HepG2 (cell line): ENCODE data around the gene CTRL. TPM values are rescaled to one million over a fixed set of nuclear protein-coding genes. Genes with fewer than 3 reads are reported as not detected.

Experiments used
- ATAC-seq: fragments of 200-7000 bp; cut with Tn5 transposase; 3 replicates; pipeline ENCODE4 v1.9.1; 2020; ENCODE audit warnings: mild to moderate bottlenecking, moderate library complexity
- BruUV-seq: library from RNA; stranded (reverse); fragments of 400-500 nt; replicated peaks from 2 replicates; lab custom pipeline; 2021; lab: Mats Ljungman, UMichigan
- CTCF ChIA-PET: fragments of 300-600 bp; formaldehyde crosslinking; extraction: SDS; loops from one replicate; lab custom pipeline; 2021; ENCODE audit warnings: low total read pairs, inconsistent platforms, low intra/inter-chr PET ratio; lab: Yijun Ruan, JAX
- POLR2A ChIA-PET: fragments of 350-600 bp; sonication (Branson Sonifier 250); formaldehyde crosslinking; loops from one replicate; lab custom pipeline; 2020; ENCODE audit warnings: antibody characterized with exemption, inconsistent platforms; lab: Yijun Ruan, JAX
- DNase-seq: peaks from one replicate; pipeline ENCODE4 v3.0.0-alpha.2; 2015; ENCODE audit warnings: low spot score
- FAIRE-seq: peaks from 3 replicates; lab custom pipeline; 2011; peaks lifted over from hg19 to GRCh38; lab: Jason Lieb, UNC
- H2AFZ ChIP-seq: one replicate; pipeline ENCODE4 v1.6.1; 2011; ENCODE audit warnings: low read length, inconsistent platforms
- H3K27ac ChIP-seq: fragments of 300-600 bp; 3 replicates; pipeline ENCODE4 v1.8.0; 2011; ENCODE audit warnings: mixed run types, mild to moderate bottlenecking, mixed read lengths, low read length, inconsistent platforms; ENCODE audit not compliant: insufficient read depth; ENCODE audit errors: extremely low read length
- H3K27me3 ChIP-seq, 2 experiments: fragments of 200-600 bp in 1 of 2; 2 replicates in 1 of 2; 3 replicates in 1 of 2; pipeline versions ENCODE4 v1.6.0 to v1.8.0; 2011; ENCODE audit warnings: low read length in 2 of 2, mild to moderate bottlenecking in 2 of 2, moderate library complexity in 2 of 2, inconsistent platforms in 1 of 2; ENCODE audit not compliant: insufficient read depth in 2 of 2, control insufficient read depth in 1 of 2
- H3K36me3 ChIP-seq, 2 experiments: fragments of 200-600 bp in 1 of 2; replicated peaks in 1 of 2; 2 replicates in 1 of 2; 3 replicates in 1 of 2; pipeline versions ENCODE4 v1.5.1 to v1.8.0; 2011; ENCODE audit warnings: low read length in 2 of 2, inconsistent platforms in 1 of 2; ENCODE audit not compliant: insufficient read depth in 2 of 2, control insufficient read depth in 1 of 2
- H3K4me1 ChIP-seq: 2 replicates; pipeline ENCODE4 v1.5.1; 2012; ENCODE audit warnings: low read length, inconsistent platforms; ENCODE audit not compliant: insufficient read depth
- H3K4me2 ChIP-seq: 2 replicates; pipeline ENCODE4 v1.6.0; 2011; ENCODE audit warnings: low read depth, low read length, inconsistent platforms
- H3K4me3 ChIP-seq, 3 experiments: fragments of 200-600 bp in 1 of 3; sonication (generic), shearing (Covaris generic) in 1 of 3; replicated peaks in 1 of 3; 2 replicates each; pipeline ENCODE4 v1.5.1; 2011 to 2016; ENCODE audit warnings: low read length in 3 of 3, inconsistent platforms in 2 of 3, low read depth in 2 of 3, mild to moderate bottlenecking in 2 of 3, control low read depth in 1 of 3, mixed read lengths in 1 of 3; ENCODE audit not compliant: insufficient read depth in 1 of 3
- H3K79me2 ChIP-seq: one replicate; pipeline ENCODE4 v1.6.1; 2011; ENCODE audit warnings: low read length, inconsistent platforms; ENCODE audit not compliant: insufficient read depth
- H3K9ac ChIP-seq: 2 replicates; pipeline ENCODE4 v1.6.0; 2011; ENCODE audit warnings: mild to moderate bottlenecking, low read depth, low read length, inconsistent platforms; ENCODE audit not compliant: insufficient read depth
- H3K9me3 ChIP-seq: 2 replicates; pipeline ENCODE4 v1.5.1; 2012; ENCODE audit warnings: mild to moderate bottlenecking, low read length
- H4K20me1 ChIP-seq: 2 replicates; pipeline ENCODE4 v1.6.0; 2011; ENCODE audit warnings: inconsistent platforms, mild to moderate bottlenecking, low read length, moderate library complexity; ENCODE audit not compliant: insufficient read depth
- ADNP ChIP-seq: sonication (generic); formaldehyde crosslinking; IDR thresholded peaks from 2 replicates; pipeline ENCODE4 v1.4.0; 2020; ENCODE audit warnings: missing genetic modification reagents
- AGO2 ChIP-seq: fragments of 200-400 bp; formaldehyde crosslinking; optimal IDR thresholded peaks from 2 replicates; pipeline ENCODE3; 2017; ENCODE audit warnings: mild to moderate bottlenecking, low read depth, low read length, moderate library complexity
- CBFB ChIP-seq: sonication (generic); formaldehyde crosslinking; IDR thresholded peaks from 2 replicates; pipeline ENCODE4 v1.4.0; 2020; ENCODE audit warnings: missing genetic modification reagents
- CC2D1A ChIP-seq: sonication (generic); formaldehyde crosslinking; IDR thresholded peaks from 2 replicates; pipeline ENCODE4 v1.8.1; 2023; ENCODE audit warnings: mild to moderate bottlenecking, missing genetic modification reagents
- CTCF ChIP-seq: sonication (generic); formaldehyde crosslinking; IDR thresholded peaks from 2 replicates; pipeline ENCODE4 v1.5.0; 2020; ENCODE audit warnings: mild to moderate bottlenecking, missing genetic modification reagents, moderate library complexity
- GPN1 ChIP-seq: sonication (generic); formaldehyde crosslinking; IDR thresholded peaks from 2 replicates; pipeline ENCODE4 v1.5.1; 2020; ENCODE audit warnings: missing genetic modification reagents, borderline replicate concordance
- HOMEZ ChIP-seq: IDR thresholded peaks from 2 replicates; pipeline ENCODE4 v1.6.1; 2016; ENCODE audit warnings: low read depth
- IRF9 ChIP-seq: sonication (generic); formaldehyde crosslinking; IDR thresholded peaks from 2 replicates; pipeline ENCODE4 v1.8.0; 2022; ENCODE audit warnings: missing genetic modification reagents, mild to moderate bottlenecking, borderline replicate concordance
- NFATC3 ChIP-seq: sonication (generic); formaldehyde crosslinking; IDR thresholded peaks from 2 replicates; pipeline ENCODE4 v1.5.1; 2020; ENCODE audit warnings: mild to moderate bottlenecking, missing genetic modification reagents
- NFE2L2 ChIP-seq: fragments of 150-350 bp; IDR thresholded peaks from 2 replicates; pipeline ENCODE4 v1.6.1; 2014; ENCODE audit warnings: low read length
- ZFP36 ChIP-seq: fragments of 150-350 bp; IDR thresholded peaks from 2 replicates; pipeline ENCODE4 v1.6.1; 2018; ENCODE audit warnings: borderline replicate concordance, low read length, low read depth; ENCODE audit not compliant: partially characterized antibody
- ZNF614 ChIP-seq: IDR thresholded peaks from 2 replicates; pipeline ENCODE4 v1.6.1; 2018; ENCODE audit warnings: missing biosample characterization, missing genetic modification reagents, inconsistent platforms, borderline replicate concordance
- ZNF652 ChIP-seq: IDR thresholded peaks from 2 replicates; pipeline ENCODE4 v1.6.1; 2016; ENCODE audit warnings: low read depth, borderline replicate concordance
- ZNF703 ChIP-seq: sonication (generic); formaldehyde crosslinking; IDR thresholded peaks from 2 replicates; pipeline ENCODE4 v1.5.1; 2020; ENCODE audit warnings: missing genetic modification reagents, mild to moderate bottlenecking, moderate library complexity, borderline replicate concordance
- ZNF841 ChIP-seq: sonication (generic); formaldehyde crosslinking; IDR thresholded peaks from 2 replicates; pipeline ENCODE4 v1.8.1; 2023; ENCODE audit warnings: missing genetic modification reagents, borderline replicate concordance
- WGBS: methylation state at CpG from one replicate; pipeline ENCODE4 v1.1.6; 2017; ENCODE audit warnings: low lambda C conversion rate; 5-methylcytosine and 5-hydroxymethylcytosine counted together
- in situ Hi-C: cut with HindIII; loops from 2 replicates; pipeline ENCODE4 v1.10.0; 2017; ENCODE audit warnings: low pct_unique_long_range_greater_than_20kb; ENCODE audit not compliant: extremely low pct_ligation_motif_present
- intact Hi-C: fragments of 100-400 bp; cut with micrococcal nuclease; formaldehyde crosslinking; loops from one replicate; pipeline ENCODE4 v1.10.0; 2022; ENCODE audit not compliant: unreplicated experiment
- polyA plus RNA-seq, 8 experiments: library from polyadenylated mRNA; depleted of rRNA in 3 of 8; stranded (reverse) in 7 of 8; unstranded in 1 of 8; fragments of >200 nt; fragmentation: Illumina TruSeq in 4 of 8; extraction: Trizol in 4 of 8; gene quantifications; 2 replicates each; pipeline versions ENCODE4 v1.2.1 to v1.2.3, GENCODE V29; 2011 to 2016; ENCODE audit warnings: low read depth in 4 of 8, missing spikeins in 1 of 8, mixed read lengths in 1 of 8; ENCODE audit not compliant: insufficient read depth in 1 of 8
- total RNA-seq, 5 experiments: library from RNA; depleted of rRNA; stranded (reverse); fragments of >200 nt; fragmentation: Illumina TruSeq; extraction: Trizol; gene quantifications; 2 replicates each; pipeline ENCODE4 v1.2.3, GENCODE V29; 2016; ENCODE audit warnings: low read depth in 1 of 5
- TF ChIP-seq, protein P1 (sequence below): sonication (generic); formaldehyde crosslinking; IDR thresholded peaks from 2 replicates; pipeline ENCODE4 v1.4.0; 2020; ENCODE audit warnings: missing genetic modification reagents

CTRL gene
- total and polyA plus RNA-seq, 2 of the 13 experiments (the other 11 are each of a cell fraction or from before 2014, with no cell fraction given) = 1.9 to 2.7 TPM

- WGBS = 98% methylated on average over 10 of the region's 19 CpGs
- in situ Hi-C loops = loop anchor here (5.0 to 10.0 kb wide), 2 partner anchors 41 to 159 kb away; no protein-coding TSS in a partner anchor
- no TSS peak for BruUV-seq
Measured at GRCh38 chr16:67885976-67886375, 45.7 kb downstream of the CTRL start.

More at GRCh38 chr16:67885976-67886375, 45.7 kb downstream of the CTRL start:
- Histone ChIP-seq H3K79me2 (no peaks in the 10 kb centered on the region), H3K27ac (no peak overlapping the region), H3K9ac (no peak overlapping the region), H3K27me3 (no peaks in the 10 kb centered on the region), H3K4me2 (no peak overlapping the region), H3K4me1 (peaks cover 31% of the 10 kb centered on the region), H3K36me3 (peaks cover 23 to 45% of the 10 kb centered on the region in 2 experiments), H3K4me3 (no peak overlapping the region), H4K20me1 (no peaks in the 10 kb centered on the region), H2AFZ (no peak overlapping the region), H3K9me3 (no peaks in the 10 kb centered on the region)
- TF ChIP-seq ZNF614 (CRISPR knock-in tag) (no peak), CTCF (CRISPR knock-in tag) (no peak), ZNF841 (CRISPR knock-in tag) (no peak), ZFP36 (no peak), NFE2L2 (no peak), ADNP (no peak), ZNF703 (CRISPR knock-in tag) (no peak), HOMEZ (CRISPR knock-in tag) (no peak), IRF9 (CRISPR knock-in tag) (no peak), GPN1 (CRISPR knock-in tag) (no peak), NFATC3 (CRISPR knock-in tag) (no peak), CC2D1A (CRISPR knock-in tag) (no peak), AGO2 (peak; percentile 18), CBFB (CRISPR knock-in tag) (no peak), ZNF652 (no peak)
- TF ChIP-seq, protein P1, sequence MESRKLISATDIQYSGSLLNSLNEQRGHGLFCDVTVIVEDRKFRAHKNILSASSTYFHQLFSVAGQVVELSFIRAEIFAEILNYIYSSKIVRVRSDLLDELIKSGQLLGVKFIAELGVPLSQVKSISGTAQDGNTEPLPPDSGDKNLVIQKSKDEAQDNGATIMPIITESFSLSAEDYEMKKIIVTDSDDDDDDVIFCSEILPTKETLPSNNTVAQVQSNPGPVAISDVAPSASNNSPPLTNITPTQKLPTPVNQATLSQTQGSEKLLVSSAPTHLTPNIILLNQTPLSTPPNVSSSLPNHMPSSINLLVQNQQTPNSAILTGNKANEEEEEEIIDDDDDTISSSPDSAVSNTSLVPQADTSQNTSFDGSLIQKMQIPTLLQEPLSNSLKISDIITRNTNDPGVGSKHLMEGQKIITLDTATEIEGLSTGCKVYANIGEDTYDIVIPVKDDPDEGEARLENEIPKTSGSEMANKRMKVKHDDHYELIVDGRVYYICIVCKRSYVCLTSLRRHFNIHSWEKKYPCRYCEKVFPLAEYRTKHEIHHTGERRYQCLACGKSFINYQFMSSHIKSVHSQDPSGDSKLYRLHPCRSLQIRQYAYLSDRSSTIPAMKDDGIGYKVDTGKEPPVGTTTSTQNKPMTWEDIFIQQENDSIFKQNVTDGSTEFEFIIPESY (CRISPR knock-in tag) = peak; percentile 49
- DNase-seq = no peak
- no peak for FAIRE-seq
- no peak for ATAC-seq
- intact Hi-C loops = no loop called here
- ChIA-PET CTCF (interaction anchor here (5.3 kb wide), 1 partner anchor 42 kb away, joined by 63 read pairs; no protein-coding TSS in a partner anchor), POLR2A (interaction anchor here (1.0 to 1.2 kb wide), 2 partner anchors 28 to 49 kb away, joined by 3 to 4 read pairs; no protein-coding TSS in a partner anchor)
